Astrocyte (in vitro differentiated cells and primary cell): ENCODE measurements around the gene GDPD2. TPM values are rescaled to one million over a fixed set of nuclear protein-coding genes. Genes with fewer than 3 reads are reported as not detected.

Source experiments
- DNase-seq: peaks from one replicate; pipeline ENCODE4 v3.0.0-alpha.2; 2010; ENCODE audit warnings: low read depth
- FAIRE-seq: peaks from 2 replicates; lab custom pipeline; 2011; peaks lifted over from hg19 to GRCh38; lab: Jason Lieb, UNC
- H2AFZ ChIP-seq: 2 replicates; pipeline ENCODE4 v1.6.0; 2012; ENCODE audit warnings: low read depth, low read length, inconsistent platforms
- H3K27ac ChIP-seq: 2 replicates; pipeline ENCODE4 v1.5.1; 2011; ENCODE audit warnings: low read depth, low read length, inconsistent platforms
- H3K27me3 ChIP-seq: 2 replicates; pipeline ENCODE4 v1.6.0; 2011; ENCODE audit warnings: low read length, inconsistent platforms; ENCODE audit not compliant: insufficient read depth
- H3K36me3 ChIP-seq: 2 replicates; pipeline ENCODE4 v1.5.1; 2011; ENCODE audit warnings: low read length, inconsistent platforms; ENCODE audit not compliant: insufficient read depth
- H3K4me1 ChIP-seq: 2 replicates; pipeline ENCODE4 v1.5.1; 2011; ENCODE audit warnings: low read length, inconsistent platforms; ENCODE audit not compliant: insufficient read depth
- H3K4me2 ChIP-seq: 2 replicates; pipeline ENCODE4 v1.6.0; 2012; ENCODE audit warnings: low read length, inconsistent platforms
- H3K4me3 ChIP-seq: 2 replicates; pipeline ENCODE4 v1.5.1; 2011; ENCODE audit warnings: low read depth, mild to moderate bottlenecking, low read length, inconsistent platforms; ENCODE audit not compliant: insufficient read depth
- H3K79me2 ChIP-seq: 2 replicates; pipeline ENCODE4 v1.6.0; 2012; ENCODE audit warnings: mild to moderate bottlenecking, low read length, inconsistent platforms; ENCODE audit not compliant: insufficient read depth
- H3K9ac ChIP-seq: 2 replicates; pipeline ENCODE4 v1.6.0; 2012; ENCODE audit warnings: mild to moderate bottlenecking, low read length, inconsistent platforms
- H3K9me3 ChIP-seq: 2 replicates; pipeline ENCODE4 v1.5.1; 2012; ENCODE audit warnings: low read depth, mild to moderate bottlenecking, low read length, inconsistent platforms; ENCODE audit not compliant: insufficient read depth
- H4K20me1 ChIP-seq: 2 replicates; pipeline ENCODE4 v1.6.0; 2012; ENCODE audit warnings: low read length, inconsistent platforms; ENCODE audit not compliant: insufficient read depth
- H3K27ac Mint-ChIP-seq: one replicate; pipeline ENCODE4 v1.8.0; 2021; ENCODE audit warnings: mild to moderate bottlenecking, mixed read lengths; ENCODE audit not compliant: unreplicated experiment
- H3K27me3 Mint-ChIP-seq: one replicate; pipeline ENCODE4 v1.8.0; 2021; ENCODE audit warnings: low read depth, mixed read lengths; ENCODE audit not compliant: unreplicated experiment
- H3K36me3 Mint-ChIP-seq: one replicate; pipeline ENCODE4 v1.8.0; 2021; ENCODE audit warnings: low read depth, mixed read lengths; ENCODE audit not compliant: unreplicated experiment
- H3K4me1 Mint-ChIP-seq: one replicate; pipeline ENCODE4 v1.8.0; 2021; ENCODE audit warnings: low read depth, mixed read lengths; ENCODE audit not compliant: unreplicated experiment
- H3K4me3 Mint-ChIP-seq: one replicate; pipeline ENCODE4 v1.8.0; 2021; ENCODE audit warnings: mild to moderate bottlenecking, moderate library complexity, mixed read lengths; ENCODE audit not compliant: unreplicated experiment
- H3K9me3 Mint-ChIP-seq: one replicate; pipeline ENCODE4 v1.8.0; 2021; ENCODE audit warnings: mild to moderate bottlenecking, mixed read lengths; ENCODE audit not compliant: unreplicated experiment
- CTCF ChIP-seq: IDR thresholded peaks from 2 replicates; pipeline ENCODE4 v1.5.1; 2011; ENCODE audit warnings: low read depth, mild to moderate bottlenecking, inconsistent platforms, low read length, moderate library complexity; ENCODE audit not compliant: insufficient read depth
- EZH2 ChIP-seq: IDR thresholded peaks from 2 replicates; pipeline ENCODE4 v1.6.1; 2012; ENCODE audit warnings: mild to moderate bottlenecking, low read length, inconsistent platforms; ENCODE audit not compliant: insufficient read depth
- total RNA-seq: library from RNA; stranded (reverse); gene quantifications from 2 replicates; pipeline ENCODE4 v1.2.1, GENCODE V29; 2021

The GDPD2 gene
- total RNA-seq, 1 donor from 2014 or later = not detected

GRCh38 chrX:70466968-70467367, 43.9 kb downstream of the GDPD2 start:
- Histone ChIP-seq H3K4me3 (no peak overlapping the region), H3K27ac (no peak overlapping the region), H3K4me1 (peaks cover 4% of the 10 kb centered on the region), H3K9me3 (no peaks in the 10 kb centered on the region), H3K36me3 (no peaks in the 10 kb centered on the region), H4K20me1 (no peaks in the 10 kb centered on the region), H3K79me2 (no peaks in the 10 kb centered on the region), H2AFZ (no peak overlapping the region), H3K9ac (no peak overlapping the region), H3K27me3 (no peaks in the 10 kb centered on the region), H3K4me2 (no peak overlapping the region)
- no peak overlapping the region for H3K27ac Mint-ChIP-seq
- H3K4me3 Mint-ChIP-seq = no peak overlapping the region
- TF ChIP-seq CTCF (no peak), EZH2 (no peak)
- H3K9me3 Mint-ChIP-seq = no peaks in the 10 kb centered on the region
- FAIRE-seq (no peak), DNase-seq (no peak)
- H3K27me3 Mint-ChIP-seq = no peaks in the 10 kb centered on the region
- H3K36me3 Mint-ChIP-seq = no peaks in the 10 kb centered on the region
- H3K4me1 Mint-ChIP-seq = peaks cover 10% of the 10 kb centered on the region

- no peaks in the 10 kb centered on the region for H3K9me3 ChIP-seq
- Mint-ChIP-seq H3K27ac (no peak overlapping the region), H3K36me3 (no peaks in the 10 kb centered on the region), H3K4me1 (peaks cover 10% of the 10 kb centered on the region), H3K4me3 (no peak overlapping the region), H3K9me3 (no peaks in the 10 kb centered on the region), H3K27me3 (no peaks in the 10 kb centered on the region)
- no peaks in the 10 kb centered on the region for H3K36me3 ChIP-seq
- no peak overlapping the region for H2AFZ ChIP-seq
- no peaks in the 10 kb centered on the region for H4K20me1 ChIP-seq
- no peaks in the 10 kb centered on the region for H3K27me3 ChIP-seq
- H3K4me2 ChIP-seq = no peak overlapping the region
- no peak for TF ChIP-seq EZH2
- TF ChIP-seq CTCF = no peak
- no peak overlapping the region for H3K4me3 ChIP-seq
- peaks cover 4% of the 10 kb centered on the region for H3K4me1 ChIP-seq
- H3K27ac ChIP-seq = no peak overlapping the region
- H3K9ac ChIP-seq = no peak overlapping the region
- H3K79me2 ChIP-seq = no peaks in the 10 kb centered on the region
- FAIRE-seq (peak; percentile 41), DNase-seq (no peak)
Observed at GRCh38 chrX:70468709-70469108, 45.6 kb downstream of the GDPD2 start.

GRCh38 chrX:70470850-70471289, 47.8 kb downstream of the GDPD2 start:
- Histone ChIP-seq H3K4me1 (peaks cover 4% of the 10 kb centered on the region), H3K27me3 (no peaks in the 10 kb centered on the region), H3K9ac (peak overlapping the region; percentile 18), H3K4me2 (no peak overlapping the region), H4K20me1 (no peaks in the 10 kb centered on the region), H3K4me3 (no peak overlapping the region), H2AFZ (no peak overlapping the region), H3K27ac (no peak overlapping the region), H3K36me3 (no peaks in the 10 kb centered on the region), H3K9me3 (no peaks in the 10 kb centered on the region), H3K79me2 (no peaks in the 10 kb centered on the region)
- Mint-ChIP-seq H3K27ac (peak overlapping the region; percentile 75), H3K4me3 (no peak overlapping the region), H3K4me1 (peaks cover 8% of the 10 kb centered on the region), H3K36me3 (no peaks in the 10 kb centered on the region), H3K9me3 (no peaks in the 10 kb centered on the region), H3K27me3 (no peaks in the 10 kb centered on the region)
- TF ChIP-seq CTCF = no peak
- TF ChIP-seq EZH2 = no peak
- FAIRE-seq (no peak), DNase-seq (peak; percentile 71)
